ENCODE results near the gene CCDC157.
"Not testable (repeated sequence)": the region's sequence is repeated elsewhere in the genome, so short reads cannot be mapped to it uniquely, and the experiment has no call there.

Gene CCDC157

GRCh38 chr22:30392661-30393321, 36.0 kb downstream of the CCDC157 start:
- DNase-seq (ENCODE audit: low spot score), result no peak

- DNase-seq (ENCODE audit: low spot score), result no peak
Measured at GRCh38 chr22:30393322-30393680, 36.5 kb downstream of the CCDC157 start.

GRCh38 chr22:30393885-30394284, 37.1 kb downstream of the CCDC157 start:
- no peak for DNase-seq (ENCODE audit: low spot score)

GRCh38 chr22:30396871-30397655, 40.3 kb downstream of the CCDC157 start, which contains the start of gene SEC14L2:
Gene SEC14L2 (plus strand): TSS chr22:30397018. CDS start chr22:30397117, 99 bp downstream.
- DNase-seq (ENCODE audit: low spot score), result peak; percentile 68

DNA sequence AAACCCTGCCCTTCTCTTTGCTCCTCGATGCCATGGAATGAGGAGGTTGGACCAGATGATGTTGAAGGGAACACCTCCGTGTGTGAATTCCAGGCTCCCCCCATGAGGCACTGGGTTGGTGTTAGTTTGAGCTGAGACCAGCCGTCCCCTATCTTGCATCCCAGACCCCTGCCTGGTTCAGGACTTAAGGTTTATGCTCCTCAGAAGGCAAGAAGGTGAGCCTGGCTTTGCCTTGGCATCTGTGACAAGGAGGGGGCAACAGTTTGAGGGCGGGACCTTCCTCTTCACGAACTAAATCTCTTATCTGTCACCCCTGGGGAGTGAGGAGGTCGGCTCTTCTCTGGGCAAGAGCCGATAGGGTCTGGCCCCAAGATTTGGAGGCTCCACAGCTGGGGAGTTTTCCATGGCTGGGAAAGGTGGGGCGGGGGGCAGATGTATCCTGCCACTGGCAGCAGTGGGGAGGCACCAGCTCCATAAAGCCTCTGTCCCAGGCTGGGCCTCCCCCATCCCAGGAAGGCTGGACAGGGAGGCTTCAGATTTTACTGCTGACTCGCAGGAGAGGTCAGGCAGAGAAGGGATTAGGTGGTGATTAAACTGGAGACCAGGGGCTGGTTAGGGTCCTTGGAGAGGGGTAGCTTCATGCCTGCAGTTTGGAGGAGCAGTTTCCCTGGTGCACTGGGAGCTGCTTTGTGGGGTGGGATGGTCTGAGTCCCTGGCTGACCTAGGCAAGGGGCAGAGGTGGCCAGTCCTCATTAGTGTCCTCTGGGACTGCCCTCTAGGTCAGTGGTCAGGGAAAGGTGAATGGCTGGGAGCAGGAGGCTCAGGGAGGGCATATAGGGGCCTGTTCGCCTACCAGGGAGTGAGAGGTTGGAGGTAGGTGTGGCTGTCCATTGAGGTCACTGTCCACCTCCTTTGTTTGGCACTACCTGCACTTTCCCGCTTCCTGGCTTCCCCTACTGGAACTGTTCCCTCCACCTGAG, 41.1 kb downstream of the CCDC157 start:
- DNase-seq (ENCODE audit: low spot score), result no peak

DNA sequence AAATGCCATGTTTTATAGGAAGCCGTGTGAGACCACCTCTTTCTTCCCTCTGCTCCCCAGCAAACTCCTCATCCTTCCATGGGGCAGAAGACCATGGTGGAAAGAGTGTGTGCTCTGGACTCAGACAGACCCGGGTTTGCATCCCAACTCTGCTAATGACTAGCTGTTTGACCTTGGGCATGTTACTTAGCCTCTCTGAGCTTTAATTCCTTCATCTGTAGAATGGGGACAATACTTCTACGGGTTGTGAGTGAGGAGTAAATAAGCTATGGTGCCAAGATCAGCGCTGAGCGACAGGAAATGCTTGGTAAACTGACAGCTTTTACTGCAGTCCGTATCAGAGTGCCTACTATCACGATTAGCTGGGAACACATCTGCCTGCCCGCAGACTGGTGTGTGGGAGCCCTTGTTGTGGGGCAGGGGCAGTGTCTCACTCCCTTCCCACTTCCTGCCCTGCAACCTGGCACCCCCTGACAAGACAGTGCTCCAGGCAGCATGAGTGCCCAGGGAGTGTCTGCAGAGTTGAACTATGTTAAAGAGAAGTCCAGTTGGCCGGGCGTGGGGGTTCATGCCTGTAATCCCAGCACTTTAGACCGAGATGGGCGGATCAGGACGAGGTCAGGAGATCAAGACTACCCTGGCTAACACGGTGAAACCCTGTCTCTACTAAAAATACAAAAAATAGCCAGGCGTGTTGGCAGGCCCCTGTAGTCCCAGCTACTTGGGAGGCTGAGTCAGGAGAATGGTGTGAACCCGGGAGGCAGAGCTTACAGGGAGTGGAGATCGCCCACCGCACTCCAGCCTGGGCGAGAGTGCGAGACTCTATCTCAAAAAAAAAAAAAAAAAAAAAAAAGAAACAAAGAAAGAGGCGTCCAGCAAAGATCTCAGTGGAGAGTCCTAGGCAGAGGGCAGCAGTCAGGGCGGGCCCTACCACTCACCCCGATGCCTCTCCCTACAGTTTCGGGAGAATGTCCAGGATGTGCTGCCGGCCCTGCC, 42.2 kb downstream of the CCDC157 start:
- no peak for DNase-seq (ENCODE audit: low spot score)

GRCh38 chr22:30399718-30400117, 42.9 kb downstream of the CCDC157 start:
- no peak for DNase-seq (ENCODE audit: low spot score)

DNA sequence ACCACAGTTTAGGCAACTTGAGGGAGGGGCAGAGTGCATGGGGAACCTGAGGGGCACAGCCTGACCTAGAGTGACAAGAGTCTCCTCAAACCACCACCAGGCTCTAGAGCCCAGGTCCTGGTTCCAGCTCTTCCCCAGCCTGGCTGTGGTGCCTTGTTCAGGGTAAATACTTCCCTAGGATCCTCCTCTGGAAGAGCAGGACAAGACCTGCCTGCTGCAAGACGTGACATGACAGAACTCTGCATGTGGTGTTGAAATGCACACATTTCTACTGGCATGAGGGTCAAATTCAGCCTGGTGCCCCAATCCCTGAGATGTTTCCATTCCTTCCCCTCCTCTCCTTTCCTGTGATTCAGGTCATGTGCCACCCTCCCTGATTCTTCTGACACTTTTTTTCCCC, 43.4 kb downstream of the CCDC157 start:
- DNase-seq (ENCODE audit: low spot score), result no peak

GRCh38 chr22:30401024-30401423, 44.2 kb downstream of the CCDC157 start:
- DNase-seq (ENCODE audit: low spot score), result not testable (repeated sequence)

DNA sequence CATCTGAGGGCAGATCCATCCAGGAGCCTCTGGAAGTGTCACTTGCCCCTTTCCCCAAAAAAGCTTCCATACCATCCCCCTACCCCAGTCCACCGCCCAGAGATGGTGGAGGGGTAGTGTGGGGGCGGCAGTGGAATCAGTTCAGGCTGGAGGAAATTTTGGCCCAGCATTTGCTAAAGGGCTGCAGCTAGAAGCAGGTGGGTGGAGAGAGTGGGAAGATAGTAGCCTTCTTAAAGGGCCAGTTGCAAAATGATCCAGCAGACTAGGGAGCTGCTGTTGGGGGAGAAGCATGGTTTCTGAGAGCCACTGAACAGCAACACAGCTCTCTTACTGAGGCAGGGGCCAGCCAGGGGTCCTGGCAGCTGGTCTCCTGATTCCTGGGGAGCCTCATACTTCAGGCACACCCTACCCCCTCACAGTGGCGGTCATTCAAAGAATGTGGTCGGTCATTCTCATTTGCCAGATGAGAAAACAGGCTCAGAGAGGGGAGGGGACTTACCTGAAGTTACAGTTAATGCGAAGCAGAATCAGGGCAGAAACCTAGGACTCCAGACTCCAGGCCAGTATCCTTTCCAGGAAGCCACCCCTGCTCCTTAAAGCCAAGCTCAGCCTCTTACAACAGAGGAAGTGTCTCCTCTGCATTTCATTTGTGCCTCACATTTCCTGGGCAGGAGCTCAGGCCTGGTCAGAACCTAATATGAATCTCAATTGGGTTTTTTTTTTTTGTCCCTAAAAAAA, 45.4 kb downstream of the CCDC157 start:
- no peak for DNase-seq (ENCODE audit: low spot score)

DNA sequence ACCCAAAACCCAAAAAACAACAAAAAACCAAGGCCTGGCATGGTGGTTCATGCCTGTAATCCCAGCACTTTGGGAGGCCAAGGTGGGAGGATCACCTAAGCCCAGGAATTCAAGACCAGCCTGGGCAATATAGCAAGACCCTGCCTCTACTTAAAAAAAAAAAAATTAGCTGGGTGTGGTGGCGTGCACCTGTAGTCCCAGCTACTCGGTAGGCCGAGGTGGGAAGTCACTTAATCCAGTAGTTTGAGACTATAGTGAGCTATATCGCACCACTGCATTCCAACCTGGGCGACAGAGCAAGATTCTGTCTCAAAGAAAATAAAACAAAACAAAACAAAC, 45.9 kb downstream of the CCDC157 start:
- not testable (repeated sequence) for DNase-seq (ENCODE audit: low spot score)

- no peak for DNase-seq (ENCODE audit: low spot score)
Measured at GRCh38 chr22:30404307-30404706, 47.5 kb downstream of the CCDC157 start.

DNA sequence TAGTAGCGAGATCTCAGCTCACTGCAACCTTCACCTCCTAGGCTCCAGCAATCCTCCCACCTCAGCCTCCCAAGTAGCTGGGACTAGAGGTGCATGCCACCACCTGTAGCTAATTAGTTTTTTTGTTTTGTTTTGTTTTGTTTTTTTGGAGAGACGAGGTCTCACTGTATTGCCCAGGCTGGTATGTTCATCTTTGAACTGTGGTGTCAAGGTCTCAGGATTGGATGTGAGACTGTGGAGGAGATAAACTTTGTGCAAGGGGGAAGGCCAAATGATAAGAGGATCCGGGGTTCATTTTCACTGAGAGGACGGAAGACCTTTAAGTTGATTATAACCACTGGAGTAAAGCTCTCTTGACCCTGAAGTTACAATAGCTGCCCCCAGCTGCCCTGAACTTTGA, 48.9 kb downstream of the CCDC157 start:
- DNase-seq (ENCODE audit: low spot score), result no peak

DNA sequence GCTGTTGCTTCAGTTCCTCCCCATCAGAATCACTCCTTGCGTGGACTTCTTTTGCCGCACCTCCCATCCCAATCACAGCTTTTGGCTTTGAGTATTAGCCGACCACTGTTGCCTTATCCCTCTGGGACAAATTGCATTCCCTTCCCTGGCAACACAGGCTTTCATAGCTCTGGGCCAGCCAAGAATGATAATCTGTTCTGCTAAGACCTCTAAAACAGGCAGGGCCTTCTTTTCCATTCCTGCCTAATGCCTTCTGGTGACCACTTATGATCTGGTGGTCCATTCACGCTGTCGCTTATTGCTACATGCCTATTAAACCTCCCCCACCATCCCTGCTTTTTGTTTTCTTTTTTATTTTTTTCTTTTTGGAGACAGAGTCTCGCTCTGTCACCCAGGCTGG, 49.6 kb downstream of the CCDC157 start:
- no peak for DNase-seq (ENCODE audit: low spot score)

DNA sequence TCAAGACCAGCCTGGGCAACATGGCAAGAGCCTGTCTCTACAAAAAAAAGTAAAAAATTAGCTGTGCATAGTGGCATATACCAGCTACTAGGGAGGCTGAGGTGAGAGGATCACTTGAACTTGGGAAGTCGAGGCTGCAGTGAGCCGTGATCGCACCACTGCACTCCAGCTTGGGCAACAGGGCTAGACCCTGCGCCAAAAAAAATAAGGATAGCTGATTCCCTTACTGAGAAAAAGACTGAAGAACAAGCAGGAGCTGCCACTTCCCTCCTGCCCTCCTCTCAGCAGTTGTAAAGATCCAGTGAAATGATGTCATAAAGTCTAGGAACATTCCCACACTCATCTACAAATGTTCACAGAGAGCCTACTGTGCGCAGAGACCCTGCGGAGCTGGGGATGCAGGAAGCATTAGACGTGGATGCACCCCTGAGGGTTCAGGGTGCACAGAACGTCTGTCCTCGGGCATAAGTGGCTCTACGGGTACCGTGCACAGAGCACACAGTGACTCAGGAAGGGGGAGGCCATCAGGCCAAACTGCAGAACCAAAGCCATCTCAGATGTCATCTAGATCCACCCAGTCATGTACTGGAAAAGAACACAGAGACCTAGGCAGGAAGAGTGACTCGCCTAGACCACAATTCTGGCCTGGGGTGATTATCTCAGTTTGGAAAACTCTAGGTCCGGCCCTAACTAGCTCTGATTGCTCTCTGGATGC, 51.7 kb downstream of the CCDC157 start:
- DNase-seq (ENCODE audit: low spot score), result no peak

DNA sequence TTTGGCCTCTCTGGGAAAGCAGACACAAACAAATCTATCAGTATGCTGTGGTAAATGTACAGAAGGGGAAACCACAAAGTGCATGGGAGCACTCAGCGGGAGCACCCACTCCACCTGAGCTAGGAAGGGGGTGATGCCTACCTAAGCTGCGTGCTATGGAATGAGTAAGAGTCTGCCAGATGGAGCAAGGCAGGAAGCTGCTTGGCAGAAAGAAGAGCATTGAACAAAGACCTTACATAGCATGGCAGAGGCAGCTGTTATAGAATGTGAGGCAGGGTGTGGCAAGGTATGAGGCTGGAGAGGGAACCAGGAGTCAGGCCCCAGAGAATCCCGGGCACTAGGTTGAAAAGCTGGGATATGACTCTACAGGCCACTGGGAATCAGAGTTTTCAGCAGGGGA, 55.0 kb downstream of the CCDC157 start:
- DNase-seq (ENCODE audit: low spot score), result no peak

DNA sequence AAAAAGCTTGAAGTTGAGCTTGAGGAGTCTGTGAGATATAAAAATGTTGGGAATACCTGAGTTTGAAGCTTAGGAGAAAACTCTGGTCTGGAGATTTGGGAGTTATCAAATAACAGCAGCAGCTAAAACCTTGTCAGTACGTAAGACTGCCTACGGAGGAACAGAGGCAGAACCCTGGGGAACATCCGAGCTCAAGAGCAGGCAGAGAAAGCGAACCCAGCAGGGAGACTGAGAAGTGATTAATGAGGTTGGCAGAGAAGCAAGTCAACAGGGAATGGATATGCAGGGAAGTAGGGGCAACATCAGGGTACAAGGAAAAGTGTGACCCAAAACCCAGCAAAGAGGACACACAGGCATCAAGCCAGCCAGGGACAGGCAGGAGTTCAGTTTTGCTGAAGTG, 56.2 kb downstream of the CCDC157 start:
- no peak for DNase-seq (ENCODE audit: low spot score)

DNA sequence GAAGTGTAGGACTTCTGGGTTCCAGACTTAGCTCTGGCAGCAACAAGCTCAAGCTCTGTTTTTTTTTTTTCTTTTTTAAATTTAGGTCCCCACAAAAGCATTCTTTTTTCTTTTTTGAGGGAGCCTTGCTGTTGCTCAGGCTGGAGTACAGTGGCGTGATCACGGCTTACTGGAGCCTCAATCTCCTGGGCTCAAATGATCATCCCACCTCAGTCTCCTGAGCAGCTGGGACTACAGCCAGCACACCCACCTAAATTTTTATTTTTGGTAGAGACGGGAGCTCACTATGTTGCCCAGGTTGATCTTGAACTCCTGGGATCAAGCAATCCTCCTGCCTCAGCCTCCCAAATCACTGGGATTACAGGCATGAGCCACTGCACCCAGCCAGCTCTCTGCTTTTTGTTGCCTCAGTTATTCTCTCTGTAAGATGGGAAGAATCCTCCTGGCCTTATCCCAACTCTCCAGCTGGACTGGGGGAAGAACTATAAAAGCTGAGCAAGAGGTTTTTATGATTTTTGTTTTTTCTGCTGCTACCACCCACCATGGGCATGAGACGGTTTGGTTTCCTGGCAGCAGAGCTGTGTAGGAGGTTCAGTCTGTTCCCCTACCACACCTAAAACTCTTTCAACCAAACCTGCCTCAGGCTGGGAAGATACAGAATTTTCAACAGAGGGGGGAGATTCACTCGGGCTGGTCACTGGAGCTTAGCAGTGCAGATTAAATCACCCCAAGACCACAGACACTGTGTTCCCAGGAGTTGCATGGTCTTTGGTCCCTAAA, 57.1 kb downstream of the CCDC157 start:
- DNase-seq (ENCODE audit: low spot score), result no peak

DNA sequence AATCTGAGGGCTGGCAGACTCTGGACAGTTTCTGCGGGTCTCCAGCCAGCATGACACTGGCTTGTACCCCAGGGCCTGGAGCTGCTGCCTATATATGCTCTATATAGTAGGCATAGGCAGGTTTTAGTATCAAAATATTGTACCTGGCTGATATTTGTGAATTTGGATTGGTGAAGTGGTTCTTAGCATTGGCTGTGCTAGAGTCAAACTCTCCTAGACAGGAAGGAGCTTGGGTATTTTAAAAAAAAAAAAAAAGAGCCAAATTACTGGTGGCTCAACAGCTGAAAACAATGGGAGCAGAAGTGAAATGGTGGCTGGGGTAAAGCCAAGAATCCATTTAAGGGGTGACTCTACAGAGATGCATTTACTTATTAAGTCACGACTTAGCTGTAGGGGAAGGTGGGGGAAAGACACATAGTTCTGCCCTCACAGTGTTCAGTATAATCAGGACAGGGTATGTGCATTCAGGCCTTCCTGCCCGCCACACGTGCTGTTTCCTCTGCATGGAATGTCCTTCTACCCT, 57.8 kb downstream of the CCDC157 start:
- no peak for DNase-seq (ENCODE audit: low spot score)

Measured in LoVo (cell line).